HUES6 (cell line): ENCODE data around the gene ARSB.
"Not testable (repeated sequence)": the region's sequence is repeated elsewhere in the genome, so short reads cannot be mapped to it uniquely, and the experiment has no call there.

ENCODE experiments used
- H3K27ac ChIP-seq: 2 replicates; pipeline ENCODE4 v1.7.0; 2013; ENCODE audit warnings: low read depth, mild to moderate bottlenecking, low read length, inconsistent platforms
- H3K27me3 ChIP-seq: 2 replicates; pipeline ENCODE4 v1.6.1; 2013; ENCODE audit warnings: low read length; ENCODE audit not compliant: control insufficient read depth, insufficient read depth
- H3K36me3 ChIP-seq: 2 replicates; pipeline ENCODE4 v1.6.1; 2013; ENCODE audit warnings: low read length; ENCODE audit not compliant: control insufficient read depth, insufficient read depth
- H3K4me1 ChIP-seq: 2 replicates; pipeline ENCODE4 v1.6.1; 2013; ENCODE audit warnings: low read length; ENCODE audit not compliant: control insufficient read depth, insufficient read depth
- H3K4me3 ChIP-seq: 2 replicates; pipeline ENCODE4 v1.5.1; 2013; ENCODE audit warnings: low read depth, low read length
- H3K9ac ChIP-seq: one replicate; pipeline ENCODE4 v1.6.1; 2013; ENCODE audit warnings: mild to moderate bottlenecking, low read length
- H3K9me3 ChIP-seq: 2 replicates; pipeline ENCODE4 v1.6.1; 2013; ENCODE audit warnings: low read depth, low read length; ENCODE audit not compliant: control insufficient read depth, insufficient read depth

The ARSB gene

DNA sequence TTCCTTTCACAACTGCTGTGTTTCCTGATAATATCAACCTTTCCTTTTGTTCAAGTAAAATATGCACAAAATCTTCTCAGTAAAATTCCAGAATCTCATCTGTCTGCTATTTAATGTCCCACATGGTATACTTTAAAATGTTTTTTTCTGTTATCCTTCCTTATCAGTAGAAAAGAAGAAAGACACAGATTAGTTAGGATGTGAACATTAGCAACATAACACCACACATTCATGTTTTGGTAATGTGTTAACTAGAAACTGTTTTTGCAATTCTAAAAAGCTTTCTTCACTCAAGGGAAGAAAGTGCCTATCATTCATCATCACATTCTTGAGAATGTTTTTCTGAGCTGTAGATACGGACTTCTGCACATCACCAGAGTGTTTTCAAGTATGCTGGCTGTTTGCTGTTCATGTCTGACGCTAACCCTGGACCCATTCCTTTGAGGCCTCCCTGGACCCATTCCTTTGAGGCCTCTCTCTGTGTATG lies 10.5 kb upstream of the ARSB start:
- Histone ChIP-seq H3K4me1 (no peaks in the 10 kb centered on the region), H3K9me3 (peaks cover 3% of the 10 kb centered on the region; the same call in 1 of the 2 replicates), H3K36me3 (no peaks in the 10 kb centered on the region), H3K9ac (no peak overlapping the region), H3K27me3 (no peaks in the 10 kb centered on the region), H3K27ac (no peak overlapping the region), H3K4me3 (no peak overlapping the region)

DNA sequence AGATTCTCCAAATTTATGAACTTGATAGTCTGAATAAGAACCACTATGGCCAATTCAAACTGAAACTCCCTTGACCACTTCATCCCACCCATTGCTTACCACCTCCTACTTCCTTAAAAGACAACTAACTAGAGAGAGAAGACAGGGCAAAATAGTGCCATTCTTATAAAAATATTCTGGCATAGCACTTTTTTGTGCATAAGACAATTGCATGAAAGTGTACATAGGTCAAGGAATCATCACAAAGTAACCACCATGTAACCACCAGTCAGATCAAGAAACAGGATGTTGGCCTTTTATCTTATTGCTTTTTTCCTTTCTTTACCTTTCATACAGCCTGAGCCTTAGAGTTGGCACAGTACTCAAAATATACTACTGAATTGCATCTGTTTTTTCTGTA lies 8.1 kb upstream of the ARSB start:
- no peaks in the 10 kb centered on the region for H3K36me3 ChIP-seq
- H3K4me1 ChIP-seq: no peaks in the 10 kb centered on the region
- no peaks in the 10 kb centered on the region for H3K27me3 ChIP-seq
- no peak overlapping the region for H3K27ac ChIP-seq
- peaks cover 3% of the 10 kb centered on the region; the same call in 1 of the 2 replicates for H3K9me3 ChIP-seq
- no peak overlapping the region for H3K9ac ChIP-seq
- no peak overlapping the region for H3K4me3 ChIP-seq

DNA sequence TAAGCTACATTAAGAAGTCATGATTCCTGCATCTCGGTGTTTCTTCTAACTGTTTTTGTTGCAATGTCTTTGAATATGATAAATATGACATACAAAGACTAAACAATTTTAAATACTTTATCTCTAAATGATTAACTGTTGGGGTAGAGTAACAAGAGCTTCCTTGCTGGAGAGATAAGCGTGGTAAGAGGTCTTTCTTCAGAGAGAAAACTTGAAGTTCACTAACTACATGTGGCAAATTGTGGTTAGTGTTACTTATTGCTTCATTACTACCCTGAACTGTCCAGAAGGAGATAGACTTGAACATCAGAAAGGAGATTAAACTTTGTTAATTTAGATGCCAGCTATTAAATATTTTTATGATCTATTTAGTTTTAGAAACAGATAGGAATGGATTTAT lies 7.0 kb upstream of the ARSB start:
- Histone ChIP-seq H3K9ac (no peak overlapping the region), H3K36me3 (no peaks in the 10 kb centered on the region), H3K9me3 (peaks cover 3% of the 10 kb centered on the region; the same call in 1 of the 2 replicates), H3K4me3 (no peak overlapping the region), H3K27ac (no peak overlapping the region), H3K27me3 (no peaks in the 10 kb centered on the region), H3K4me1 (no peaks in the 10 kb centered on the region)

DNA sequence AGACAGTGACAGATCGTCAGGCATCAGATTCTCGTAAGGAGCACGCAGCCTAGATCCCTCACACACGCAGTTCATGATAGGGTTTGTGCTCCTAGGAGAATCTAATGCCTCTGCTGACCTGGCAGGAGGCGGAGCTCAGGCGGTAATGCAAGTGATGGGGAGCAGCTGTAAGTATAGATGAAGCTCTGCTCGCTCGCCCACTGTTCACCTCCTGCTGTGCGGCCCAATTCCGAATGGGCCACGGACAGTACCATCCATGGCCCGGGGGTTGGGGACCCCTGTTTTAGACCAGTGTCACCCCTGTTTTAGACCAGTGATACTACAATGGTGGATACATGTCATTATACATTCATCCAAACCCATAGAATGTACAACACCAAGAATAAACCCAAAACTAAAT lies 4.0 kb upstream of the ARSB start:
- Histone ChIP-seq H3K9ac (no peak overlapping the region), H3K4me1 (peaks cover 8% of the 10 kb centered on the region), H3K27ac (no peak overlapping the region), H3K4me3 (no peak overlapping the region), H3K27me3 (peaks cover 6% of the 10 kb centered on the region; the same call in 1 of the 2 replicates), H3K9me3 (no peaks in the 10 kb centered on the region), H3K36me3 (no peaks in the 10 kb centered on the region)

DNA sequence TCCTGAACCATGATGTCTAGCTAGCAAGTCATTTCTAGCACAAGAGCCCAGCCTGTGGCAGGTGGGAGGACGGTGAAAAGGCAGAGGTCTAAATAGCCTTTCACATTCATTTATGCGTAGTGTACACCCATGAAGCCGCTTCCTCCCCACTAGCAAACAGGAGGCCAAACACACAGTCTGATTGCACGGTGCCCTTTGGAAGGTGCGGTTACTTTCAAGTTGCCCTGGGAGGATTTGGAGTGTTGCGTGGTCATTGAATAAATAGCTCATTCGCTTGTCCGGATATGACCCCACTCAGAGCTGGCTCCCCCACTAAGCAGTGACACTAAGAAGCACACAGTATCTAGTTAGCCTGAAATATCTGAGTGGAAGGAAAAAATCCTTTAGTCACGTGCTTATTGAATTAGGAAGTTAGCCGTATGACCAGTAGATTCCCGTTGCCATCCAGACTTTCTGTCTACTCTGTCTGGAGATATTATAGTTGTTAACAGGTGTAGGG lies 664 bp upstream of the ARSB start:
- Histone ChIP-seq H3K36me3 (no peaks in the 10 kb centered on the region), H3K4me1 (peaks cover 18% of the 10 kb centered on the region), H3K9me3 (no peaks in the 10 kb centered on the region), H3K27ac (no peak overlapping the region), H3K9ac (no peak overlapping the region), H3K4me3 (peak overlapping the region; percentile 90), H3K27me3 (peaks cover 6% of the 10 kb centered on the region; the same call in 1 of the 2 replicates)

DNA sequence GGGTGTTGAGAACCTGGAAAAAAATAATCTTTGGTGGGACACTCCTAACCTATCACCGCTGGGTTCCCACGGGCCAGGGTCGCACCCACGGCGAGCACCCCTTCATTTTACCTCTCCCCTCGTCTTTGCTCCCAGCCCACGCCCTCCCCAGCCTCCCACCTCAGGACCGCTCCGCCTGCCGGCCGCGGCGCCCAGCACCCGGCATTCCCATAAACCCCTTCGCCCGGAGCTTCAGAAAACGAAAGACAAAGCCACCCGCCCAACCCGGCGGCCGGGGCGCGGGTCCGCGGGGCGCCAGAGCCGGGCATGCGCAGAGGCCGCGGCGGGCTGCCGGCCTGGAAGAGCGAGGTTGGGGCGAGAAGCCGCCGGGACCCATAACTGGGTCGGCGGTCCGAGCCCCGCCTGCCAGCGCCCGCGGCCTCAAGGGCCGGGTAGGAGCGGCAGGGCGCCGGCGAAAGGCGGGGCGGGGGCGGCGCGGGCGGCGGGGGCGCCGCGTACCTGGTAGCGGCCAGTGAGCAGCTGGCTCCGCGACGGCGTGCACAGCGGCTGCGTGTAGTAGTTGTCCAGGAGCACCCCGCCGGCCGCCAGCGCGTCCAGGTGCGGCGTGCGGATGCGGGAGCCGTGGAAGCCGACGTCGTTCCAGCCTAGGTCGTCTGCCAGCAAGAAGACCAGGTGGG lies 533 bp downstream of the ARSB start:
- peak overlapping the region; percentile 90 for H3K4me3 ChIP-seq
- peaks cover 6% of the 10 kb centered on the region; the same call in 1 of the 2 replicates for H3K27me3 ChIP-seq
- H3K27ac ChIP-seq: peak overlapping the region; percentile 82; the same call in 1 of the 2 replicates
- H3K9me3 ChIP-seq: no peaks in the 10 kb centered on the region
- peak overlapping the region; percentile 93 for H3K9ac ChIP-seq
- peaks cover 18% of the 10 kb centered on the region for H3K4me1 ChIP-seq
- no peaks in the 10 kb centered on the region for H3K36me3 ChIP-seq

DNA sequence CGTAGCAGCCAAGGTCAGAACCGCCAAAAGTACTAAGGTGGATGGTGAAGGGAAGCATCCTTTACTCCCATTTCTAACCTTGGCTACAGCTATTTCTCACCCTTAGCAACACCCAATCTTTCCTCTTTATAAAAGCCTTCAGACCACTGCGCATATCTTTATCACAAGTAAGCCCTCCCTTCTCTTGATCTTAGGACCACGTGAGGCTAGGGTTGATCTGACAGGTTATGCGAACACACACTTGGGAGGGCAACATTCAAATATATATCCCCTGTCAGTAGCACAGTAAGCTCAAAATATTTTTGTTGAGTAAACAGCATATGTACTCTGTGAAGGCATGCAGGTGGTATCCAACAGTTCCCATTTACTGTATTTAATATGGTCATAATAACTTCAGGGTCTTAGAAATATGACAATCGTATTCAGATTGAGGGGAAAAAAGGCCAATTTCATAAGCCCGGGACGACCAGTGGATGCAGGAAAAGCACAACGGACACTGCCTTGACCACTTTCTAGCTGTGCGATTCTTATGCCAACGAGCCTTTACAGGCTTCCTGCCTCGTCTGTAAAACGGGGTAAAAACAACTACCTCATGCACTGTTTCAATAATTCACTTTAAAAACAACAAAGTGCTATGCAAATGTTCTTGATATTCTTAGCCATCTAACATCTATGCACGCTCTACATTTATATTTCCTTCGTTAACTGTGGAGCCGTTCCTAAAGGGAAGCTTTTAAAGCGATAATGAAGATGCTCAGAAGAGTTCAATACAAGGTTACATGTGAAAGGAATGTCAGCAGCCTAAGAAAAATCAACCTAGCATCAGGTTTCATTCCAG lies 1.3 kb downstream of the ARSB start:
- peak overlapping the region; percentile 90 for H3K4me3 ChIP-seq
- peaks cover 18% of the 10 kb centered on the region for H3K4me1 ChIP-seq
- peaks cover 6% of the 10 kb centered on the region; the same call in 1 of the 2 replicates for H3K27me3 ChIP-seq
- peak overlapping the region; percentile 58 for H3K9ac ChIP-seq
- H3K9me3 ChIP-seq: no peaks in the 10 kb centered on the region
- H3K27ac ChIP-seq: peak overlapping the region; percentile 29; the same call in 1 of the 2 replicates
- H3K36me3 ChIP-seq: no peaks in the 10 kb centered on the region

DNA sequence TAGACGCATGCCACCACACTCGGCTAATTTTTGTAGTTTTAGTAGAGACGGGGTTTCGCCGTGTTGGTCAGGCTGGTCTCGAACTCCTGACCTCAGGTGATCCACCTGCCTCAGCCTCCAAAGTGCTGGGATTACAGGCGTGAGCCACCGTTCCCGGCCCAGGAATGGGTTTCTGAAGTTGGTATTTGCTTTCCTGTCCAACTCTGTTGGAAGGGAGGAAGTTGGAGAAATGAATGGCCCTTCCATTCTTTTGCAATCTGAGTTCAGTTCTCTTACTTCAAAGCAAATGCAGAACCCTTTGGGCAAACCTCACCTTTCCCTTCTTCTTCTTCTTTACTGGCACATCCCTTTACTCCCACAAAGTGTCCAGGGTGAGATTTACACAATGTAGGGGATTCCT lies 1.9 kb downstream of the ARSB start:
- H3K27me3 ChIP-seq, H3K9me3 ChIP-seq, H3K9ac ChIP-seq, H3K36me3 ChIP-seq, H3K27ac ChIP-seq: not testable (repeated sequence)
- Histone ChIP-seq H3K4me3 (peak overlapping the region; percentile 90), H3K4me1 (peaks cover 18% of the 10 kb centered on the region)

DNA sequence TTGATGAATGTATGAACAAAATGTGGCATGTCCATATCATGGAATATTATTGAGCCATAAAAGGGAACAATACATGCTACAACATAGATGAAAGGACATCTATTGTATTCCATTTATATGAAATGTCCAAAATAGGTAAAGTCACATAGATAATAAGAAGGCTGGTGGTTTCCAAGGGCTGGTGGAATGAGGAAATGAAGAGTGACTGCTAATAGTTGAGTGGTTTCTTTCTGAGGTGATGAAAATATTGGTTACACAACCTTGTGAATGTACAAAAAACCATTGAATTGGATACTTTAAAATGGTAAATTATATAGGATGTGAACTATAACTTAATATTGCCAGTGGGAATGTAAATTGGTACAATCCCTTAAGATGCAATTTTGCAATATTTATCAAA lies 5.2 kb downstream of the ARSB start:
- Histone ChIP-seq H3K9ac (no peak overlapping the region), H3K4me1 (peaks cover 18% of the 10 kb centered on the region)

DNA sequence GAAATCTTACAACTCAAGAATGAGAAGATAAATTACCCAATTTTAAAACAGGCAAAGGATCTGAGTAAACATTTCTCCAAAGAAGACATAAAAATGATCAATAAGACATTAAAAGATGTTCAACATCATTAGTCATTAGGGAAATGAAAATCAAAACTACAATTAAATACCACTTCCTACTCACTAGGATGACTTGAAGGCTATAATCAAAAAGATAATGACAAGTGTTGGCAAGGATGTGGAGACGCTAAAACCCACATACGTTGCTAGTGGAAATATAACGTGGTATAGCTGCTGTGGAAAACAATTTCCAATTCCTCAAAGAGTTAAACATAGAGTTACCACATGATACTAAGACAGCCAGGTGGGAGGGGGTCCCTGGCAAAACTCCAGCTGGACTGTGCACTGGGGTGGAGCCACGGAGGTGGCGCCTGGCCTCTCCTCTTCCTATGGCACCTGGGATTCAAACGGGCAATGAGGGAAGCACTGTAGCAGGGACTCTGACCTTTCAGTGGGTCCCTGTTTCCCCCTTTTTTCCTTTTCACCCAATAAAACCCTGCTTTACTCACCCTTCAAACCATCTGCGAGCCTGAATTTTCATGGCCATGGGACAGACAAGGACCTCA lies 5.9 kb downstream of the ARSB start:
- Histone ChIP-seq H3K9ac (no peak overlapping the region), H3K4me1 (peaks cover 18% of the 10 kb centered on the region), H3K27ac (no peak overlapping the region), H3K9me3 (no peaks in the 10 kb centered on the region), H3K4me3 (no peak overlapping the region), H3K36me3 (no peaks in the 10 kb centered on the region), H3K27me3 (no peaks in the 10 kb centered on the region)

More for the DNA sequence above, 5.2 kb downstream of the ARSB start:
- no peaks in the 10 kb centered on the region for H3K36me3 ChIP-seq
- H3K4me3 ChIP-seq: no peak overlapping the region
- no peaks in the 10 kb centered on the region for H3K27me3 ChIP-seq
- H3K9me3 ChIP-seq: no peaks in the 10 kb centered on the region
- no peak overlapping the region for H3K27ac ChIP-seq
